ENCODE results near the gene SLC29A3.

The SLC29A3 gene

GRCh38 chr10:71301371-71301916, 17.6 kb upstream of the SLC29A3 start:
- Mint-ChIP-seq H3K27ac (no peak overlapping the region), H3K4me1 (ENCODE audit: low read depth) (no peaks in the 10 kb centered on the region), H3K27me3 (ENCODE audit: low read depth) (peaks cover 3% of the 10 kb centered on the region), H3K36me3 (ENCODE audit: low read depth) (no peaks in the 10 kb centered on the region), H3K4me3 (no peak overlapping the region), H3K9me3 (no peaks in the 10 kb centered on the region)

GRCh38 chr10:71302451-71302850, 16.6 kb upstream of the SLC29A3 start:
- H3K4me3 Mint-ChIP-seq = no peak overlapping the region
- no peaks in the 10 kb centered on the region for H3K9me3 Mint-ChIP-seq
- peaks cover 3% of the 10 kb centered on the region for H3K27me3 Mint-ChIP-seq (ENCODE audit: low read depth)
- H3K4me1 Mint-ChIP-seq (ENCODE audit: low read depth) = no peaks in the 10 kb centered on the region
- H3K27ac Mint-ChIP-seq = no peak overlapping the region
- no peaks in the 10 kb centered on the region for H3K36me3 Mint-ChIP-seq (ENCODE audit: low read depth)

- peaks cover 3% of the 10 kb centered on the region for H3K27me3 Mint-ChIP-seq (ENCODE audit: low read depth)
- H3K27ac Mint-ChIP-seq = no peak overlapping the region
Observed at GRCh38 chr10:71302874-71303568, 16.0 kb upstream of the SLC29A3 start.

GRCh38 chr10:71303569-71303907, 15.5 kb upstream of the SLC29A3 start:
- Mint-ChIP-seq H3K9me3 (no peaks in the 10 kb centered on the region), H3K4me1 (ENCODE audit: low read depth) (no peaks in the 10 kb centered on the region), H3K27me3 (ENCODE audit: low read depth) (peaks cover 2% of the 10 kb centered on the region), H3K27ac (no peak overlapping the region), H3K36me3 (ENCODE audit: low read depth) (no peaks in the 10 kb centered on the region), H3K4me3 (no peak overlapping the region)

More at GRCh38 chr10:71302874-71303568, 16.0 kb upstream of the SLC29A3 start:
- no peaks in the 10 kb centered on the region for H3K4me1 Mint-ChIP-seq (ENCODE audit: low read depth)
- H3K9me3 Mint-ChIP-seq = no peaks in the 10 kb centered on the region
- no peaks in the 10 kb centered on the region for H3K36me3 Mint-ChIP-seq (ENCODE audit: low read depth)
- H3K4me3 Mint-ChIP-seq = no peak overlapping the region

- H3K27ac Mint-ChIP-seq = no peak overlapping the region
- peaks cover 3% of the 10 kb centered on the region for H3K27me3 Mint-ChIP-seq (ENCODE audit: low read depth)
- no peak overlapping the region for H3K4me3 Mint-ChIP-seq
- H3K4me1 Mint-ChIP-seq (ENCODE audit: low read depth) = no peaks in the 10 kb centered on the region
- no peaks in the 10 kb centered on the region for H3K9me3 Mint-ChIP-seq
- no peaks in the 10 kb centered on the region for H3K36me3 Mint-ChIP-seq (ENCODE audit: low read depth)
Observed at GRCh38 chr10:71304914-71305313, 14.1 kb upstream of the SLC29A3 start.

- Mint-ChIP-seq H3K4me3 (no peak overlapping the region), H3K9me3 (no peaks in the 10 kb centered on the region), H3K27me3 (ENCODE audit: low read depth) (peaks cover 11% of the 10 kb centered on the region), H3K27ac (no peak overlapping the region), H3K36me3 (ENCODE audit: low read depth) (no peaks in the 10 kb centered on the region), H3K4me1 (ENCODE audit: low read depth) (no peaks in the 10 kb centered on the region)
Observed at GRCh38 chr10:71306979-71307378, 12.1 kb upstream of the SLC29A3 start.

- no peaks in the 10 kb centered on the region for H3K9me3 Mint-ChIP-seq
- H3K27me3 Mint-ChIP-seq (ENCODE audit: low read depth) = peaks cover 14% of the 10 kb centered on the region
- no peak overlapping the region for H3K4me3 Mint-ChIP-seq
- no peaks in the 10 kb centered on the region for H3K36me3 Mint-ChIP-seq (ENCODE audit: low read depth)
- H3K27ac Mint-ChIP-seq = no peak overlapping the region
- H3K4me1 Mint-ChIP-seq (ENCODE audit: low read depth) = no peaks in the 10 kb centered on the region
Observed at GRCh38 chr10:71307469-71308085, 11.5 kb upstream of the SLC29A3 start.

GRCh38 chr10:71308244-71308643, 10.8 kb upstream of the SLC29A3 start:
- Mint-ChIP-seq H3K36me3 (ENCODE audit: low read depth) (no peaks in the 10 kb centered on the region), H3K27ac (no peak overlapping the region), H3K27me3 (ENCODE audit: low read depth) (peaks cover 20% of the 10 kb centered on the region), H3K4me1 (ENCODE audit: low read depth) (no peaks in the 10 kb centered on the region), H3K4me3 (no peak overlapping the region), H3K9me3 (no peaks in the 10 kb centered on the region)

- no peak overlapping the region for H3K27ac Mint-ChIP-seq
- no peaks in the 10 kb centered on the region for H3K4me1 Mint-ChIP-seq (ENCODE audit: low read depth)
- no peaks in the 10 kb centered on the region for H3K36me3 Mint-ChIP-seq (ENCODE audit: low read depth)
- H3K4me3 Mint-ChIP-seq = no peak overlapping the region
- peaks cover 22% of the 10 kb centered on the region for H3K27me3 Mint-ChIP-seq (ENCODE audit: low read depth)
- no peaks in the 10 kb centered on the region for H3K9me3 Mint-ChIP-seq
Observed at GRCh38 chr10:71308985-71309384, 10.1 kb upstream of the SLC29A3 start.

GRCh38 chr10:71309919-71310318, 9.1 kb upstream of the SLC29A3 start:
- H3K27me3 Mint-ChIP-seq (ENCODE audit: low read depth) = peaks cover 22% of the 10 kb centered on the region
- no peak overlapping the region for H3K27ac Mint-ChIP-seq
- H3K4me1 Mint-ChIP-seq (ENCODE audit: low read depth) = peaks cover 3% of the 10 kb centered on the region
- H3K9me3 Mint-ChIP-seq = no peaks in the 10 kb centered on the region
- no peak overlapping the region for H3K4me3 Mint-ChIP-seq
- H3K36me3 Mint-ChIP-seq (ENCODE audit: low read depth) = no peaks in the 10 kb centered on the region

GRCh38 chr10:71312220-71312619, 6.8 kb upstream of the SLC29A3 start:
- H3K36me3 Mint-ChIP-seq (ENCODE audit: low read depth) = no peaks in the 10 kb centered on the region
- no peak overlapping the region for H3K27ac Mint-ChIP-seq
- H3K27me3 Mint-ChIP-seq (ENCODE audit: low read depth) = peaks cover 22% of the 10 kb centered on the region
- peaks cover 17% of the 10 kb centered on the region for H3K4me1 Mint-ChIP-seq (ENCODE audit: low read depth)
- no peak overlapping the region for H3K4me3 Mint-ChIP-seq
- H3K9me3 Mint-ChIP-seq = no peaks in the 10 kb centered on the region

- peaks cover 22% of the 10 kb centered on the region for H3K27me3 Mint-ChIP-seq (ENCODE audit: low read depth)
- H3K27ac Mint-ChIP-seq = no peak overlapping the region
- no peaks in the 10 kb centered on the region for H3K9me3 Mint-ChIP-seq
- peaks cover 20% of the 10 kb centered on the region for H3K4me1 Mint-ChIP-seq (ENCODE audit: low read depth)
- no peaks in the 10 kb centered on the region for H3K36me3 Mint-ChIP-seq (ENCODE audit: low read depth)
- no peak overlapping the region for H3K4me3 Mint-ChIP-seq
Observed at GRCh38 chr10:71312811-71313789, 6.0 kb upstream of the SLC29A3 start.

- no peaks in the 10 kb centered on the region for H3K9me3 Mint-ChIP-seq
- H3K27ac Mint-ChIP-seq = no peak overlapping the region
- H3K4me3 Mint-ChIP-seq = no peak overlapping the region
- H3K4me1 Mint-ChIP-seq (ENCODE audit: low read depth) = peaks cover 25% of the 10 kb centered on the region
- no peaks in the 10 kb centered on the region for H3K36me3 Mint-ChIP-seq (ENCODE audit: low read depth)
- peaks cover 22% of the 10 kb centered on the region for H3K27me3 Mint-ChIP-seq (ENCODE audit: low read depth)
Observed at GRCh38 chr10:71314028-71314693, 4.9 kb upstream of the SLC29A3 start.

GRCh38 chr10:71314694-71315225, 4.3 kb upstream of the SLC29A3 start:
- Mint-ChIP-seq H3K27ac (no peak overlapping the region), H3K27me3 (ENCODE audit: low read depth) (peaks cover 20% of the 10 kb centered on the region), H3K9me3 (no peaks in the 10 kb centered on the region), H3K4me3 (no peak overlapping the region), H3K36me3 (ENCODE audit: low read depth) (no peaks in the 10 kb centered on the region), H3K4me1 (ENCODE audit: low read depth) (peaks cover 25% of the 10 kb centered on the region)
